ENCODE data around the gene PRPF38B. TPM values are rescaled to one million over a fixed set of nuclear protein-coding genes. Genes with fewer than 3 reads are reported as not detected.
"Not testable (repeated sequence)": the region's sequence is repeated elsewhere in the genome, so short reads cannot be mapped to it uniquely, and the experiment has no call there.

PRPF38B gene
- total RNA-seq, 2 experiments from 2014 or later = 61.4 to 81.5 TPM

- DNase-seq (peak; percentile 93), ATAC-seq (peak; percentile 73)
- CTCF ChIA-PET = interaction anchor here (0.8 to 5.4 kb wide), 23 partner anchors 10 to 840 kb away, joined by 3 to 60 read pairs (median 5); partner anchors contain the start of genes CLCC1, EEIG2, HENMT1 and STXBP3
- Mint-ChIP-seq H3K36me3 (peaks cover 45% of the 10 kb centered on the region), H3K27ac (peak overlapping the region; percentile 97), H3K4me3 (peak overlapping the region; percentile 93), H3K27me3 (no peaks in the 10 kb centered on the region), H3K9me3 (ENCODE audit: low read depth) (no peaks in the 10 kb centered on the region), H3K4me1 (peaks cover 44% of the 10 kb centered on the region)
These were observed 880 bp downstream of the PRPF38B start for GRCh38 chr1:108692724-108693655.

- ATAC-seq = no peak
- H3K4me3 Mint-ChIP-seq = peak overlapping the region; percentile 61
- peaks cover 58% of the 10 kb centered on the region for H3K4me1 Mint-ChIP-seq
- CTCF ChIA-PET = interaction anchor here (0.7 to 5.4 kb wide), 2 partner anchors 14 to 50 kb away, joined by 4 to 60 read pairs; no protein-coding TSS in a partner anchor
- no peak for DNase-seq
- H3K9me3 Mint-ChIP-seq (ENCODE audit: low read depth) = no peaks in the 10 kb centered on the region
- no peaks in the 10 kb centered on the region for H3K27me3 Mint-ChIP-seq
- peak overlapping the region; percentile 78 for H3K27ac Mint-ChIP-seq
- H3K36me3 Mint-ChIP-seq = peaks cover 69% of the 10 kb centered on the region
These were observed 3.4 kb downstream of the PRPF38B start for GRCh38 chr1:108695535-108695934.

GRCh38 chr1:108699375-108700332 lies 7.5 kb downstream of the PRPF38B start:
- Mint-ChIP-seq H3K4me1 (peaks cover 74% of the 10 kb centered on the region), H3K36me3 (peaks cover 68% of the 10 kb centered on the region), H3K9me3 (ENCODE audit: low read depth) (no peaks in the 10 kb centered on the region)

GRCh38 chr1:108701176-108701849 lies 9.2 kb downstream of the PRPF38B start:
- no peaks in the 10 kb centered on the region for H3K9me3 Mint-ChIP-seq (ENCODE audit: low read depth)
- H3K4me1 Mint-ChIP-seq = peaks cover 73% of the 10 kb centered on the region
- CTCF ChIA-PET = no interaction called here
- H3K36me3 Mint-ChIP-seq = peaks cover 56% of the 10 kb centered on the region
- no peak overlapping the region for H3K27ac Mint-ChIP-seq
- H3K27me3 Mint-ChIP-seq = no peaks in the 10 kb centered on the region
- DNase-seq = no peak
- ATAC-seq = no peak
- no peak overlapping the region for H3K4me3 Mint-ChIP-seq

More at GRCh38 chr1:108699375-108700332, 7.5 kb downstream of the PRPF38B start:
- no peak for ATAC-seq
- no peaks in the 10 kb centered on the region for H3K27me3 Mint-ChIP-seq
- CTCF ChIA-PET = no interaction called here
- H3K27ac Mint-ChIP-seq = peak overlapping the region; percentile 53
- DNase-seq = no peak
- H3K4me3 Mint-ChIP-seq = peak overlapping the region; percentile 53

GRCh38 chr1:108702109-108702508 lies 10.0 kb downstream of the PRPF38B start:
- H3K4me3 Mint-ChIP-seq; DNase-seq; ATAC-seq; H3K27me3 Mint-ChIP-seq; H3K9me3 Mint-ChIP-seq (ENCODE audit: low read depth): not testable (repeated sequence)
- Mint-ChIP-seq H3K27ac (peak overlapping the region; percentile 45), H3K36me3 (peaks cover 48% of the 10 kb centered on the region), H3K4me1 (peaks cover 66% of the 10 kb centered on the region)
- CTCF ChIA-PET = interaction anchor here (4.7 kb wide), 1 partner anchor 9 kb away, joined by 19 read pairs; the partner anchor contains the start of gene PRPF38B

GRCh38 chr1:108703939-108704338 lies 11.8 kb downstream of the PRPF38B start:
- Mint-ChIP-seq H3K4me1 (peaks cover 57% of the 10 kb centered on the region), H3K27ac (peak overlapping the region; percentile 86), H3K27me3 (no peaks in the 10 kb centered on the region), H3K9me3 (ENCODE audit: low read depth) (no peaks in the 10 kb centered on the region), H3K36me3 (peaks cover 33% of the 10 kb centered on the region), H3K4me3 (peak overlapping the region; percentile 51)
- ATAC-seq (peak; percentile 77), DNase-seq (peak; percentile 54)
- CTCF ChIA-PET = interaction anchor here (1.2 to 4.7 kb wide), 2 partner anchors 11 to 61 kb away, joined by 4 to 19 read pairs; partner anchors contain the start of gene PRPF38B

GRCh38 chr1:108704496-108704895 lies 12.4 kb downstream of the PRPF38B start:
- ATAC-seq (no peak), DNase-seq (no peak)
- no peak overlapping the region for H3K4me3 Mint-ChIP-seq
- CTCF ChIA-PET = interaction anchor here (1.2 to 4.7 kb wide), 2 partner anchors 12 to 61 kb away, joined by 4 to 19 read pairs; partner anchors contain the start of gene PRPF38B
- H3K4me1 Mint-ChIP-seq = peaks cover 57% of the 10 kb centered on the region
- no peaks in the 10 kb centered on the region for H3K27me3 Mint-ChIP-seq
- peaks cover 27% of the 10 kb centered on the region for H3K36me3 Mint-ChIP-seq
- H3K27ac Mint-ChIP-seq = peak overlapping the region; percentile 86
- H3K9me3 Mint-ChIP-seq (ENCODE audit: low read depth) = no peaks in the 10 kb centered on the region

GRCh38 chr1:108706643-108707042 lies 14.5 kb downstream of the PRPF38B start:
- H3K27ac Mint-ChIP-seq = no peak overlapping the region
- H3K4me3 Mint-ChIP-seq = no peak overlapping the region
- DNase-seq = no peak
- no peak for ATAC-seq
- no peaks in the 10 kb centered on the region for H3K27me3 Mint-ChIP-seq
- peaks cover 11% of the 10 kb centered on the region for H3K36me3 Mint-ChIP-seq
- no peaks in the 10 kb centered on the region for H3K9me3 Mint-ChIP-seq (ENCODE audit: low read depth)
- CTCF ChIA-PET = no interaction called here
- H3K4me1 Mint-ChIP-seq = peaks cover 54% of the 10 kb centered on the region

- H3K27me3 Mint-ChIP-seq = peaks cover 9% of the 10 kb centered on the region
- H3K27ac Mint-ChIP-seq = no peak overlapping the region
- no peaks in the 10 kb centered on the region for H3K9me3 Mint-ChIP-seq (ENCODE audit: low read depth)
- peaks cover 36% of the 10 kb centered on the region for H3K4me1 Mint-ChIP-seq
- DNase-seq (peak; percentile 78), ATAC-seq (peak; percentile 70)
- CTCF ChIA-PET = interaction anchor here (0.6 to 3.1 kb wide), 8 partner anchors 14 to 198 kb away, joined by 3 to 19 read pairs (median 3); partner anchors contain the start of genes HENMT1 and PRPF38B
- no peak overlapping the region for H3K4me3 Mint-ChIP-seq
- no peaks in the 10 kb centered on the region for H3K36me3 Mint-ChIP-seq
These were observed 16.9 kb downstream of the PRPF38B start for GRCh38 chr1:108708691-108709660.

GRCh38 chr1:108712606-108713150 lies 20.6 kb downstream of the PRPF38B start, which contains the start of gene FNDC7:
TSS of gene FNDC7 (plus strand) at chr1:108712908. CDS start at chr1:108712934, 26 bp downstream.
- DNase-seq (no peak), ATAC-seq (no peak)
- Mint-ChIP-seq H3K27me3 (peaks cover 13% of the 10 kb centered on the region), H3K4me3 (no peak within 1 kb of the TSS), H3K4me1 (peaks cover 17% of the 10 kb centered on the region), H3K27ac (no peak within 1 kb of the TSS), H3K9me3 (ENCODE audit: low read depth) (no peaks in the 10 kb centered on the region), H3K36me3 (no peaks in the 10 kb centered on the region)
- CTCF ChIA-PET = no interaction called here

- Mint-ChIP-seq H3K36me3 (no peaks in the 10 kb centered on the region), H3K4me3 (no peak overlapping the region), H3K4me1 (no peaks in the 10 kb centered on the region), H3K27me3 (peaks cover 17% of the 10 kb centered on the region), H3K27ac (no peak overlapping the region), H3K9me3 (ENCODE audit: low read depth) (no peaks in the 10 kb centered on the region)
- no peak for DNase-seq
- no peak for ATAC-seq
- CTCF ChIA-PET = no interaction called here
These were observed 23.8 kb downstream of the PRPF38B start for GRCh38 chr1:108715932-108716331.
